Spleen (tissue), 11 donors: ENCODE data around the gene NTNG1. TPM values are rescaled to one million over a fixed set of nuclear protein-coding genes. Genes with fewer than 3 reads are reported as not detected.

ENCODE experiments used
- DNase-seq: peaks from one replicate; pipeline ENCODE4 v3.0.0-alpha.2; 2020
- H3K27ac ChIP-seq, 8 donors: fragments of 200-600 bp; sonication (generic) in 7 of 8; 1 replicate in 4 of 8; 2 replicates in 4 of 8; pipeline versions ENCODE4 v1.5.0 to v1.8.0; 2016 to 2021; ENCODE audit warnings: inconsistent platforms in 4 of 8, mild to moderate bottlenecking in 4 of 8, moderate library complexity in 1 of 8
- H3K27me3 ChIP-seq, 7 donors: fragments of 200-600 bp; sonication (generic) in 6 of 7; replicated peaks in 1 of 7; 1 replicate in 4 of 7; 2 replicates in 3 of 7; pipeline versions ENCODE4 v1.5.0 to v1.8.0; 2016 to 2021; ENCODE audit warnings: inconsistent platforms in 3 of 7, mild to moderate bottlenecking in 1 of 7
- H3K36me3 ChIP-seq, 6 donors: fragments of 200-600 bp; sonication (generic) in 5 of 6; 1 replicate in 4 of 6; 2 replicates in 2 of 6; pipeline versions ENCODE4 v1.5.0 to v1.8.0; 2016 to 2021; ENCODE audit warnings: inconsistent platforms in 2 of 6
- H3K4me1 ChIP-seq, 6 donors: fragments of 200-600 bp; sonication (generic) in 5 of 6; 1 replicate in 3 of 6; 2 replicates in 3 of 6; pipeline versions ENCODE4 v1.5.0 to v1.8.0; 2016 to 2021; ENCODE audit warnings: inconsistent platforms in 3 of 6
- H3K4me3 ChIP-seq, 8 donors: fragments of 200-600 bp; sonication (generic) in 7 of 8; 1 replicate in 4 of 8; 2 replicates in 4 of 8; pipeline versions ENCODE4 v1.5.0 to v1.8.0; 2016 to 2021; ENCODE audit warnings: inconsistent platforms in 4 of 8, mild to moderate bottlenecking in 4 of 8, moderate library complexity in 2 of 8
- H3K9me3 ChIP-seq, 8 donors: fragments of 200-600 bp; sonication (generic) in 7 of 8; 1 replicate in 4 of 8; 2 replicates in 4 of 8; pipeline versions ENCODE4 v1.5.0 to v1.8.0; 2016 to 2021; ENCODE audit warnings: inconsistent platforms in 4 of 8
- POLR2A ChIP-seq, 3 donors: fragments of 450-650 bp; IDR thresholded peaks; one replicate each; pipeline ENCODE4 v1.5.1; 2017; ENCODE audit warnings: antibody characterized with exemption in 3 of 3, mild to moderate bottlenecking in 1 of 3
- POLR2AphosphoS5 ChIP-seq, 3 donors: sonication (generic); formaldehyde crosslinking; IDR thresholded peaks; one replicate each; pipeline ENCODE4 v1.5.1; 2017; ENCODE audit warnings: antibody characterized with exemption in 3 of 3
- WGBS, 5 donors: extraction: QIAGEN DNeasy Blood & Tissue Kit in 3 of 5; methylation state at CpG; one replicate each; pipeline versions ENCODE4 v1.1.5 to v1.1.7; 2013 to 2018; 5-methylcytosine and 5-hydroxymethylcytosine counted together
- intact Hi-C: fragments of 100-400 bp; cut with DNase I; formaldehyde crosslinking; loops from one replicate; pipeline ENCODE4 v1.15.0; 2023; ENCODE audit warnings: low total_unique reads
- polyA plus RNA-seq, 3 donors: library from polyadenylated mRNA; stranded (reverse); fragments of 200-250 nt; gene quantifications; one replicate each; pipeline ENCODE4 v1.2.1, GENCODE V29; 2013
- total RNA-seq, 7 donors: library from RNA; depleted of rRNA in 3 of 7; stranded (reverse); fragments of >200 nt in 3 of 7; fragmentation: NEBNext Ultra II Directional in 4 of 7; extraction: Animal tissue kit (Norgen Biotek cat#: 25700) in 4 of 7; gene quantifications; one replicate each; pipeline versions ENCODE4 v1.1.0 to v1.2.1, GENCODE V29; 2016 to 2021
- TF ChIP-seq, protein P1 (sequence below), 11 experiments: fragments of 200-600 bp in 7 of 11; fragments of 450-650 bp in 4 of 11; sonication (generic) in 4 of 11; IDR thresholded peaks in 8 of 11; conservative IDR thresholded peaks in 3 of 11; 1 replicate in 7 of 11; 2 replicates in 4 of 11; pipeline versions ENCODE4 v1.4.0 to v1.8.0; 2016 to 2021; ENCODE audit warnings: antibody characterized with exemption in 11 of 11, inconsistent platforms in 4 of 11, mild to moderate bottlenecking in 1 of 11
- donor health status: healthy with polysubstance abuse.
- donor health status: DM: no; HTN: no; CAD: no; lungs with moderate emphysema.
- donor health status: DM: no; HTN: no; CAD: no.
- donor health status: Bipolar disorder and iron deficiency.
- donor health status: healthy.
- donor health status: DM: no; HTN: no; CAD: no.
- donor health status: DM: yes; HTN: yes; CAD: no.

Gene NTNG1
- total and polyA plus RNA-seq, 10 donors, result 0.11 to 2.0 (median 1.1) TPM

DNA sequence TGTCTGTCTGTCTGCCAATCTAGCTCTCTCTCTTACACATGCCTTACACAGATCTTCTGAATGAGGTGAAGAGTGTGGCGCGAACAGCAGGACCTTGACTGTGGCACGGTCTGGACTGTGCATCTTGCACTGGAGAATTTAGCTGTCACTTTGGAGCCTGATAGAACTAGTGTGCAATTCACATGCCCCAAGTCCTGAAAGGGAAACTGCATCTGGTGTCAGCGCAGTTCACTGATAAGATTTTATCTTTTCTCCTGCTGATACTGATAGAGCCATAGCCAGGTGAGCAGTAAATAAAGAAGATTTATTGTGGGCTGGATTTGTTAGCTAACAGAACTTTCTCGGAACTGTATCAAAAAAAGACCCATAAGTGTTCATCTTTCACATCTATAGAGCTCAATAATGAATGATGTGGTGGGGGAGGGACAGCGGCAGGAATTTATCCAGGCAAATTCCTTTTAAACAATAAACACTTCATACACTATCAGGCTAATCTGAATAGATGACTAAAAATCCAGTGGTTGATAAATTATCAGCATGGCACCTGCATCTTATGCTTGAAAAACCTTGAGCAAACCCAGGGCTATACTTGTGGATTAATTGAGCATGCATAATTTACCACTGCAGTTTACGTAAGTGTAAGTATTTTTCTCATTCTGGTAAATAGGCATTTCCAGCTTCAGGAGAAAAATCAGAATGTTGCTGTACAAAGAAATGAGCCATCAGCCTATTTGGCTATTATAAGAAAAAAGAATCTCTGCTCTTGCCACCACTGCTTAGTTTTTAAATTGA is 104.1 kb downstream of the NTNG1 start:
- WGBS, 5 donors, result 51 to 57% (median 56%) methylated on average over 7 of the region's 7 CpGs
- no peak overlapping the region for H3K27ac ChIP-seq
- H3K4me3 ChIP-seq, result no peak overlapping the region
- DNase-seq, result no peak
- H3K4me1 ChIP-seq, result peaks cover 0 to 2% (median 0%) of the 10 kb centered on the region in 6 donors
- no peak for TF ChIP-seq POLR2A (IDR thresholded peaks at IDR 0.05)
- no peak for TF ChIP-seq POLR2AphosphoS5 (IDR thresholded peaks at IDR 0.05)
- TF ChIP-seq, protein P1, sequence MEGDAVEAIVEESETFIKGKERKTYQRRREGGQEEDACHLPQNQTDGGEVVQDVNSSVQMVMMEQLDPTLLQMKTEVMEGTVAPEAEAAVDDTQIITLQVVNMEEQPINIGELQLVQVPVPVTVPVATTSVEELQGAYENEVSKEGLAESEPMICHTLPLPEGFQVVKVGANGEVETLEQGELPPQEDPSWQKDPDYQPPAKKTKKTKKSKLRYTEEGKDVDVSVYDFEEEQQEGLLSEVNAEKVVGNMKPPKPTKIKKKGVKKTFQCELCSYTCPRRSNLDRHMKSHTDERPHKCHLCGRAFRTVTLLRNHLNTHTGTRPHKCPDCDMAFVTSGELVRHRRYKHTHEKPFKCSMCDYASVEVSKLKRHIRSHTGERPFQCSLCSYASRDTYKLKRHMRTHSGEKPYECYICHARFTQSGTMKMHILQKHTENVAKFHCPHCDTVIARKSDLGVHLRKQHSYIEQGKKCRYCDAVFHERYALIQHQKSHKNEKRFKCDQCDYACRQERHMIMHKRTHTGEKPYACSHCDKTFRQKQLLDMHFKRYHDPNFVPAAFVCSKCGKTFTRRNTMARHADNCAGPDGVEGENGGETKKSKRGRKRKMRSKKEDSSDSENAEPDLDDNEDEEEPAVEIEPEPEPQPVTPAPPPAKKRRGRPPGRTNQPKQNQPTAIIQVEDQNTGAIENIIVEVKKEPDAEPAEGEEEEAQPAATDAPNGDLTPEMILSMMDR (IDR thresholded peaks at IDR 0.05 in 8 of 11, conservative IDR thresholded peaks at IDR 0.05 in 3 of 11), result no peak
- intact Hi-C loops, result no loop called here
- H3K9me3 ChIP-seq, result no peaks in the 10 kb centered on the region
- no peaks in the 10 kb centered on the region for H3K36me3 ChIP-seq
- H3K27me3 ChIP-seq, result no peaks in the 10 kb centered on the region

DNA sequence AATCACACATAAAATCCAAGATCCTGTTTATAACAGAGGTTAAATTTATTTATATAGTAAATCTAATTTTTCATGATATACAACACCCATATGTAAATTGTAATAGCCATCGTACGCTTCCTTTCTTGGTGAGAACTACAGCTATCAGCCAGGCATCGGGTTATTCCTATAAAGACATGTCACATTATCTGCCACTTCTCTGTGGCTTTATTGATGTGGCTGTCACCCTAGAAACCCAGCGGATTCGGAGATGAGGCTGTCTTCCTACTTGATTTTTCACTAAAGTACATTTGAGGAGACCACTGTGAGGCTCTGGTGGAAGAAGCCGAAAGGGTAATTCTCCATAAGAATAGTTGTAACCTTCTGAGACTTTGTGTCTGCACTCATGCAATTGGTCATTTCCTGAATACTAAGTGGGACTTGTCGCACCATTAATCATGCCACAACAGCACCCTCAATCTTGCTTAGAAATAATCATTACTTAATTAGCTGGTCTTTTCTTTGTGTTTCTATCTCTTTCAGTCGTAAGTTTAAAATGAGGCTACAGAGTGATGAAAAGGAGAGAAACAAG is 106.0 kb downstream of the NTNG1 start:
- no peak for DNase-seq
- peaks cover 0 to 10% (median under 1%) of the 10 kb centered on the region in 6 donors for H3K4me1 ChIP-seq
- H3K27me3 ChIP-seq, result no peaks in the 10 kb centered on the region
- peak overlapping the region in 6 of 8 donors; percentile 37 to 71 (median 60) for H3K27ac ChIP-seq
- no peak overlapping the region for H3K4me3 ChIP-seq
- WGBS, 5 donors, result 41 to 62% (median 52%) methylated on average over 8 of the region's 8 CpGs
- intact Hi-C loops, result no loop called here
- no peaks in the 10 kb centered on the region for H3K36me3 ChIP-seq
- H3K9me3 ChIP-seq, result no peaks in the 10 kb centered on the region
- TF ChIP-seq POLR2AphosphoS5 (IDR thresholded peaks at IDR 0.05), result no peak
- TF ChIP-seq POLR2A (IDR thresholded peaks at IDR 0.05), result no peak
- TF ChIP-seq, protein P1 (IDR thresholded peaks at IDR 0.05 in 8 of 11, conservative IDR thresholded peaks at IDR 0.05 in 3 of 11), result no peak

DNA sequence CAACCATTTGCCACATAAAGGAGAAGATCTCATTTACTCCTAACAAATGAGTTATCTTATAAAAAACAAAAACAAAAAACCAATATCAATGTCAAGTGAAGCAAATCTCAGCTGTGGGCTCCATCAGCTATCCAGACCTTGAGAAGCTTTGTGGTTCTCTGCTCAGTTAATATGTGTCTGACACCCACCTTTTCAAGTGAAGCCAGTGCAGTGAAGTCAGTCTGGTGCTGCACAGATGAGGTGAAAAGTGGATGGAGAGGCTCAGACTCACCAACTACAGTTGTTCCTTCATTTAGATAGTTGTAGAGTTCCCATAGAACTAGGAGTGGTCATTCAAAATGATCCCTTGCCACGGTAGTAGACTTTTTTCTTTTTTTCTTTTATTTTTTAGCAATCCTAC is 106.8 kb downstream of the NTNG1 start:
- TF ChIP-seq POLR2A (IDR thresholded peaks at IDR 0.05) (no peak), POLR2AphosphoS5 (IDR thresholded peaks at IDR 0.05) (no peak)
- TF ChIP-seq, protein P1 (IDR thresholded peaks at IDR 0.05 in 8 of 11, conservative IDR thresholded peaks at IDR 0.05 in 3 of 11), result no peak
- Histone ChIP-seq H3K9me3 (no peaks in the 10 kb centered on the region), H3K4me1 (peaks cover 0 to 18% (median 6%) of the 10 kb centered on the region in 6 donors), H3K27ac (peak overlapping the region in 5 of 8 donors; percentile 37 to 71 (median 64)), H3K27me3 (no peaks in the 10 kb centered on the region), H3K36me3 (no peaks in the 10 kb centered on the region), H3K4me3 (no peak overlapping the region)
- intact Hi-C loops, result no loop called here
- 67 to 78% (median 74%) methylated on average over 1 of the region's 1 CpG for WGBS, 5 donors
- no peak for DNase-seq

DNA sequence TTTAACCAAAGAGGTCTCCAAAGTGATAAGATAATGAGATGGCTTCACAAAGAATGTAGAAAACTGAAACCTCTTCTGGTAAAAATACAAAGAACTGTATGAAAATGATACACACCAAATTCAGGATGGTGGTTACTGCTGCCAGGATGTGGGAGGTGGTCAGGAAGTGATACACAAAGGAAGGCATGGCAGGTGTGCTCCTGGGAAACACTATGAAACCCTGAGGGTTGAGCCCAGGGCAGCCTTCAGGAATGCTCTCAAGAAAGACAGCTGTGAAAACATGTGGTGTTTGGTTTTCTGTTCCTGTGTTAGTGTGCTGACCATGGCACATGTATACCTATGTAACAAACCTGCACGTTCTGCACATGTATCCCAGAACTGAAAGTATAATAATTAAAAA is 109.3 kb downstream of the NTNG1 start:
- intact Hi-C loops, result no loop called here

More for the DNA sequence above, 109.3 kb downstream of the NTNG1 start:
- WGBS, 5 donors, result 24 to 41% (median 32%) methylated on average over 1 of the region's 1 CpG
- Histone ChIP-seq H3K4me3 (no peak overlapping the region), H3K27ac (no peak overlapping the region), H3K27me3 (no peaks in the 10 kb centered on the region), H3K4me1 (peaks cover 0 to 20% (median 6%) of the 10 kb centered on the region in 6 donors), H3K36me3 (no peaks in the 10 kb centered on the region), H3K9me3 (no peaks in the 10 kb centered on the region)
- TF ChIP-seq POLR2A (IDR thresholded peaks at IDR 0.05) (no peak), POLR2AphosphoS5 (IDR thresholded peaks at IDR 0.05) (no peak)
- TF ChIP-seq, protein P1 (IDR thresholded peaks at IDR 0.05 in 8 of 11, conservative IDR thresholded peaks at IDR 0.05 in 3 of 11), result no peak
- DNase-seq, result no peak
